Right cardiac atrium (tissue), 5 donors: Measurements from ENCODE around the gene CELA2A. TPM values are rescaled to one million over a fixed set of nuclear protein-coding genes. Genes with fewer than 3 reads are reported as not detected.
"Not testable (repeated sequence)": the region's sequence is repeated elsewhere in the genome, so short reads cannot be mapped to it uniquely, and the experiment has no call there.

ENCODE experiments used
- ATAC-seq, 2 donors: fragments of 200-7000 bp; cut with Tn5 transposase; one replicate each; pipeline versions ENCODE4 v1.8.0 to v1.9.1; 2020; ENCODE audit warnings: moderate library complexity in 2 of 2, mild to moderate bottlenecking in 1 of 2
- DNase-seq, 3 donors: peaks; one replicate each; pipeline ENCODE4 v3.0.0-alpha.2; 2020
- H3K27ac ChIP-seq: one replicate; pipeline ENCODE4 v1.5.1; 2013; ENCODE audit warnings: mild to moderate bottlenecking, low read length, control low read depth, moderate library complexity
- H3K27me3 ChIP-seq: one replicate; pipeline ENCODE4 v1.6.1; 2013; ENCODE audit not compliant: control insufficient read depth, insufficient read depth
- H3K4me1 ChIP-seq: one replicate; pipeline ENCODE4 v1.6.1; 2013; ENCODE audit warnings: low read length; ENCODE audit not compliant: control insufficient read depth, insufficient read depth
- H3K4me3 ChIP-seq: one replicate; pipeline ENCODE4 v1.5.1; 2013; ENCODE audit warnings: low read length, control low read depth
- H3K9me3 ChIP-seq: one replicate; pipeline ENCODE4 v1.6.1; 2013; ENCODE audit warnings: low read length; ENCODE audit not compliant: control insufficient read depth
- whole genome bisulfite sequencing: extraction: QIAGEN DNeasy Blood & Tissue Kit; methylation state at CpG from one replicate; pipeline ENCODE4 v1.1.7; 2013; 5-methylcytosine and 5-hydroxymethylcytosine counted together
- intact Hi-C, 4 donors: fragments of 100-400 bp; cut with DNase I; formaldehyde crosslinking; loops; one replicate each; pipeline versions ENCODE4 v1.11.0 to v1.14.0; 2022 to 2023
- polyA plus RNA-seq: library from polyadenylated mRNA; stranded (reverse); fragments of 200-250 nt; gene quantifications from one replicate; pipeline ENCODE4 v1.2.3, GENCODE V29; 2013
- total RNA-seq, 4 donors: library from RNA; stranded (reverse); fragmentation: NEBNext Ultra II Directional; extraction: Animal tissue kit (Norgen Biotek cat#: 25700); gene quantifications; one replicate each; pipeline ENCODE4 v1.2.1, GENCODE V29; 2021
- donor health status: healthy with polysubstance abuse.
- donor health status: DM: no; HTN: yes; CAD: no.
- donor health status: DM: no; HTN: no; CAD: no.
- donor health status: DM: no; HTN: yes; CAD: no; lungs with severe emphysema.
- donor health status: DM: yes; HTN: yes; CAD: no.

The CELA2A gene
- total and polyA plus RNA-seq, 5 donors = not detected

DNA sequence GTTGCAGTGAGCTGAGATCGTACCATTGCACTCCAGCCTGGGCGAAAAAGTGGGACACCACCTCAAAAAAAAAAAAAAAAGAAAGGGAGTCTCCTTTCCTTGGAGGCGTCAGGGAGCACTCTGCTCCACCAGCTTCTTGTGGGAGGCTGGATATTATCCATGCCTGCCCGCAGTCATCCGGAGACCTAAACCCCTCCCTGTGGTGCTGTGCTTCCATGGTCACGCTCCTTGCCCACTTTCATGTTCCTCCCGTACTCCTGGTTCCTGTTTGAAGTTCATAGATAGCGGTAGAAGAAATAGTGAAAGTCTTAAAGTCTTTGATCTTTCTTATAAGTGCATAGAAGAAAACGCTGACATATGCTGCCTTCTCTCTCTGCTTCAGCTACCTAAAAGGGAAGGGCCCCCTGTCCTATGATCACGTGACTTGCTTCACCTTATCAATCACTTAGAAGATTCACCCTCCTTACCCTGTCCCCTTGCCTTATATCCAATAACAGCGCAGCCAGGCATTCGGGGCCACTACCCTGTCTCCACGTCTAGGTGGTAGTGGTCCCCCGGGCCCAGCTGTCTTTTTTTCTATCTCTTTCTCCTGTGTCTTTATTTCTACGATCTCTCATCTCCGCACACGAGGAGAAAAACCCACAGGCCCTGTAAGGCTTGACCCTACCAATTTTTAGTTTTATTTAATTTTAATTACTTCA is 64.8 kb downstream of the CELA2A start:
- H3K4me3 ChIP-seq, H3K27ac ChIP-seq, H3K27me3 ChIP-seq, ATAC-seq, H3K9me3 ChIP-seq, DNase-seq, H3K4me1 ChIP-seq, intact Hi-C loops: not testable (repeated sequence)
- WGBS = 89% methylated on average over 17 of the region's 17 CpGs

Other genes starting within 250 kb of the CELA2A start
- 1 to 10 TPM in 1 of 4 donors, under 1 TPM in 2, not detected in 1; 0.06 to 1.0 (median 0.09) TPM for gene FHAD1, start 209.5 kb upstream of the CELA2A start, total RNA-seq
- gene FHAD1, start 209.5 kb upstream of the CELA2A start, polyA plus RNA-seq = 0.25 TPM
- gene EFHD2, start 46.8 kb upstream of the CELA2A start, total RNA-seq = 10 to 100 TPM; 10.8 to 17.7 (median 14.0) TPM
- 12.9 TPM for gene EFHD2, start 46.8 kb upstream of the CELA2A start, polyA plus RNA-seq
- gene CTRC, start 18.3 kb upstream of the CELA2A start, total RNA-seq = 1 to 10 TPM in 1 of 4 donors, not detected in 3; 1.1 TPM
- not detected for gene CTRC, start 18.3 kb upstream of the CELA2A start, polyA plus RNA-seq
- not detected for gene CELA2B, start 19.4 kb downstream of the CELA2A start, total RNA-seq
- gene CELA2B, start 19.4 kb downstream of the CELA2A start, polyA plus RNA-seq = not detected
- 10 to 100 TPM in 3 of 4 donors, 1 to 10 TPM in 1; 8.1 to 14.2 (median 13.1) TPM for gene CASP9, start 67.5 kb downstream of the CELA2A start, total RNA-seq
- 12.8 TPM for gene CASP9, start 67.5 kb downstream of the CELA2A start, polyA plus RNA-seq
- 10 to 100 TPM; 16.2 to 22.6 (median 18.7) TPM for gene DNAJC16, start 70.1 kb downstream of the CELA2A start, total RNA-seq
- 5.4 TPM for gene DNAJC16, start 70.1 kb downstream of the CELA2A start, polyA plus RNA-seq
- under 1 TPM in 2 of 4 donors, not detected in 2; 0.12 to 0.40 TPM for gene AGMAT, start 128.3 kb downstream of the CELA2A start, total RNA-seq
- gene AGMAT, start 128.3 kb downstream of the CELA2A start, polyA plus RNA-seq = 0.07 TPM
- gene DDI2, start 160.7 kb downstream of the CELA2A start, total RNA-seq = 10 to 100 TPM; 23.1 to 27.0 (median 25.4) TPM
- gene DDI2, start 160.7 kb downstream of the CELA2A start, polyA plus RNA-seq = 9.8 TPM
- gene PLEKHM2, start 227.6 kb downstream of the CELA2A start, total RNA-seq = 10 to 100 TPM; 72.1 to 85.1 (median 76.1) TPM
- gene PLEKHM2, start 227.6 kb downstream of the CELA2A start, polyA plus RNA-seq = 71.8 TPM